Stimulated activated CD8-positive, alpha-beta memory T cell treated with anti-CD3 and anti-CD28 coated beads, Interleukin-2, amount 100 ng/mL, for 48 hours (primary cell): Measurements from ENCODE around the gene PTGR3.

Experiments used
- DNase-seq, 2 donors: peaks; one replicate each; pipeline ENCODE4 v3.0.0-alpha.2; 2020; ENCODE audit warnings: low read depth in 2 of 2

The PTGR3 gene

GRCh38 chr18:75214766-75215510, 6.0 kb upstream of the PTGR3 start:
- DNase-seq: no peak

- DNase-seq: no peak
These were observed 5.4 kb upstream of the PTGR3 start for GRCh38 chr18:75214332-75214690.

- no peak for DNase-seq
These were observed 4.8 kb upstream of the PTGR3 start for GRCh38 chr18:75213611-75214331.

GRCh38 chr18:75212751-75213090, 3.8 kb upstream of the PTGR3 start:
- DNase-seq: no peak

GRCh38 chr18:75211953-75212750, 3.2 kb upstream of the PTGR3 start:
- DNase-seq: no peak

GRCh38 chr18:75211626-75211952, 2.6 kb upstream of the PTGR3 start:
- DNase-seq: no peak

GRCh38 chr18:75211002-75211621, 2.2 kb upstream of the PTGR3 start:
- no peak for DNase-seq

- no peak for DNase-seq
These were observed 1.5 kb upstream of the PTGR3 start, which contains the start of gene TSHZ1 for GRCh38 chr18:75210274-75211001. Gene TSHZ1, plus strand, starts transcription at chr18:75210797. Its CDS starts 1,080 bp downstream, at chr18:75211877.

- no peak for DNase-seq
These were observed 966 bp upstream of the PTGR3 start for GRCh38 chr18:75209951-75210258.

- DNase-seq: no peak
These were observed 157 bp downstream of the PTGR3 start for GRCh38 chr18:75208836-75209128.

GRCh38 chr18:75208155-75208835, 644 bp downstream of the PTGR3 start:
- DNase-seq: peak in 1 of 2 donors; percentile 36

GRCh38 chr18:75207310-75208154, 1.4 kb downstream of the PTGR3 start:
- no peak for DNase-seq

GRCh38 chr18:75206452-75207309, 2.3 kb downstream of the PTGR3 start:
- DNase-seq: no peak

- DNase-seq: no peak
These were observed 3.3 kb downstream of the PTGR3 start for GRCh38 chr18:75205514-75206132.

- DNase-seq: no peak
These were observed 4.0 kb downstream of the PTGR3 start for GRCh38 chr18:75204732-75205513.

GRCh38 chr18:75204269-75204731, 4.6 kb downstream of the PTGR3 start:
- no peak for DNase-seq

- DNase-seq: no peak
These were observed 5.3 kb downstream of the PTGR3 start for GRCh38 chr18:75203416-75204268.
